Activated CD4-positive, alpha-beta memory T cell treated with anti-CD3 and anti-CD28 coated beads, Interleukin-2, amount 10 ng/mL, durations not matched to agents 7 days and 5 days (primary cell): ENCODE data around the gene PSMG2. TPM values are rescaled to one million over a fixed set of nuclear protein-coding genes. Genes with fewer than 3 reads are reported as not detected.
"Not testable (repeated sequence)": the region's sequence is repeated elsewhere in the genome, so short reads cannot be mapped to it uniquely, and the experiment has no call there.

ENCODE experiments used
- CTCF ChIA-PET: fragments of 350-600 bp; sonication (Branson Sonifier 250); formaldehyde crosslinking; loops from one replicate; lab custom pipeline; 2021; ENCODE audit warnings: antibody characterized with exemption, inconsistent platforms; lab: Charles Lee
- POLR2A ChIA-PET: fragments of 350-600 bp; sonication (Branson Sonifier 250); formaldehyde crosslinking; loops from one replicate; lab custom pipeline; 2021; ENCODE audit warnings: antibody characterized with exemption; lab: Charles Lee
- DNase-seq: peaks from one replicate; pipeline ENCODE4 v3.0.0-alpha.2; 2020
- H3K27ac Mint-ChIP-seq: one replicate; pipeline ENCODE4 v1.8.0; 2021; ENCODE audit warnings: mild to moderate bottlenecking, mixed read lengths
- H3K27me3 Mint-ChIP-seq: one replicate; pipeline ENCODE4 v1.8.0; 2021; ENCODE audit warnings: mixed read lengths
- H3K36me3 Mint-ChIP-seq: one replicate; pipeline ENCODE4 v1.8.0; 2021; ENCODE audit warnings: low read depth, mixed read lengths
- H3K4me1 Mint-ChIP-seq: one replicate; pipeline ENCODE4 v1.8.0; 2021; ENCODE audit warnings: mixed read lengths
- H3K4me3 Mint-ChIP-seq: one replicate; pipeline ENCODE4 v1.8.0; 2021; ENCODE audit warnings: mild to moderate bottlenecking, mixed read lengths
- H3K9me3 Mint-ChIP-seq: one replicate; pipeline ENCODE4 v1.8.0; 2021; ENCODE audit warnings: mixed read lengths
- total RNA-seq, 2 experiments: library from RNA; stranded (reverse); gene quantifications; one replicate each; pipeline ENCODE4 v1.2.3, GENCODE V29; 2021

PSMG2 gene
- total RNA-seq, 2 experiments from 2014 or later: 115 to 118 TPM

GRCh38 chr18:12751503-12751884 is 48.7 kb downstream of the PSMG2 start:
- no peaks in the 10 kb centered on the region for H3K36me3 Mint-ChIP-seq
- H3K9me3 Mint-ChIP-seq: no peaks in the 10 kb centered on the region
- H3K4me1 Mint-ChIP-seq: peaks cover 13% of the 10 kb centered on the region
- DNase-seq: no peak
- no peak overlapping the region for H3K4me3 Mint-ChIP-seq
- ChIA-PET CTCF (no interaction called here), POLR2A (no interaction called here)
- H3K27ac Mint-ChIP-seq: no peak overlapping the region
- H3K27me3 Mint-ChIP-seq: peaks cover 4% of the 10 kb centered on the region

- no peaks in the 10 kb centered on the region for H3K36me3 Mint-ChIP-seq
- H3K9me3 Mint-ChIP-seq: no peaks in the 10 kb centered on the region
- peaks cover 4% of the 10 kb centered on the region for H3K27me3 Mint-ChIP-seq
- ChIA-PET CTCF (interaction anchor here (1.2 kb wide), 1 partner anchor 142 kb away, joined by 3 read pairs; no protein-coding TSS in a partner anchor), POLR2A (no interaction called here)
- no peak overlapping the region for H3K4me3 Mint-ChIP-seq
- H3K27ac Mint-ChIP-seq: no peak overlapping the region
- H3K4me1 Mint-ChIP-seq: peaks cover 13% of the 10 kb centered on the region
- no peak for DNase-seq
Measured at GRCh38 chr18:12751891-12752290, 49.0 kb downstream of the PSMG2 start.

- Mint-ChIP-seq H3K9me3 (no peaks in the 10 kb centered on the region), H3K4me3 (no peak overlapping the region)
Measured at GRCh38 chr18:12754511-12754910, 51.7 kb downstream of the PSMG2 start.

GRCh38 chr18:12755606-12756005 is 52.8 kb downstream of the PSMG2 start:
- H3K27me3 Mint-ChIP-seq, H3K36me3 Mint-ChIP-seq, H3K27ac Mint-ChIP-seq, H3K4me1 Mint-ChIP-seq, H3K9me3 Mint-ChIP-seq, POLR2A ChIA-PET, DNase-seq, H3K4me3 Mint-ChIP-seq, CTCF ChIA-PET: not testable (repeated sequence)

More at GRCh38 chr18:12754511-12754910, 51.7 kb downstream of the PSMG2 start:
- no peak overlapping the region for H3K27ac Mint-ChIP-seq
- peaks cover 10% of the 10 kb centered on the region for H3K4me1 Mint-ChIP-seq
- DNase-seq: no peak
- POLR2A ChIA-PET: no interaction called here
- no peaks in the 10 kb centered on the region for H3K36me3 Mint-ChIP-seq
- CTCF ChIA-PET: no interaction called here
- H3K27me3 Mint-ChIP-seq: no peaks in the 10 kb centered on the region

- H3K9me3 Mint-ChIP-seq, H3K4me3 Mint-ChIP-seq, H3K27me3 Mint-ChIP-seq, POLR2A ChIA-PET, DNase-seq, CTCF ChIA-PET, H3K36me3 Mint-ChIP-seq, H3K27ac Mint-ChIP-seq, H3K4me1 Mint-ChIP-seq: not testable (repeated sequence)
Measured at GRCh38 chr18:12756619-12757239, 53.9 kb downstream of the PSMG2 start.

GRCh38 chr18:12758566-12758965 is 55.7 kb downstream of the PSMG2 start:
- DNase-seq, H3K4me1 Mint-ChIP-seq, H3K36me3 Mint-ChIP-seq, CTCF ChIA-PET, H3K4me3 Mint-ChIP-seq, H3K27me3 Mint-ChIP-seq, H3K9me3 Mint-ChIP-seq, POLR2A ChIA-PET, H3K27ac Mint-ChIP-seq: not testable (repeated sequence)

GRCh38 chr18:12765126-12765525 is 62.3 kb downstream of the PSMG2 start:
- Mint-ChIP-seq H3K36me3 (no peaks in the 10 kb centered on the region), H3K9me3 (no peaks in the 10 kb centered on the region), H3K4me1 (peaks cover 6% of the 10 kb centered on the region), H3K27me3 (peaks cover 3% of the 10 kb centered on the region), H3K4me3 (no peak overlapping the region), H3K27ac (no peak overlapping the region)
- DNase-seq: no peak
- CTCF ChIA-PET: no interaction called here
- POLR2A ChIA-PET: no interaction called here

- H3K27ac Mint-ChIP-seq: no peak overlapping the region
- peaks cover 3% of the 10 kb centered on the region for H3K27me3 Mint-ChIP-seq
- no peak overlapping the region for H3K4me3 Mint-ChIP-seq
- no peaks in the 10 kb centered on the region for H3K9me3 Mint-ChIP-seq
- CTCF ChIA-PET: no interaction called here
- no peak for DNase-seq
- H3K36me3 Mint-ChIP-seq: no peaks in the 10 kb centered on the region
- peaks cover 6% of the 10 kb centered on the region for H3K4me1 Mint-ChIP-seq
- POLR2A ChIA-PET: no interaction called here
Measured at GRCh38 chr18:12765586-12765985, 62.7 kb downstream of the PSMG2 start.

GRCh38 chr18:12766986-12767433 is 64.2 kb downstream of the PSMG2 start:
- H3K4me1 Mint-ChIP-seq: peaks cover 6% of the 10 kb centered on the region
- no peak overlapping the region for H3K27ac Mint-ChIP-seq
- CTCF ChIA-PET: no interaction called here
- no peak for DNase-seq
- POLR2A ChIA-PET: no interaction called here
- no peaks in the 10 kb centered on the region for H3K27me3 Mint-ChIP-seq
- no peak overlapping the region for H3K4me3 Mint-ChIP-seq
- no peaks in the 10 kb centered on the region for H3K9me3 Mint-ChIP-seq
- no peaks in the 10 kb centered on the region for H3K36me3 Mint-ChIP-seq

GRCh38 chr18:12767580-12768155 is 64.8 kb downstream of the PSMG2 start:
- Mint-ChIP-seq H3K4me1 (peaks cover 6% of the 10 kb centered on the region), H3K9me3 (no peaks in the 10 kb centered on the region), H3K27me3 (no peaks in the 10 kb centered on the region), H3K27ac (no peak overlapping the region), H3K4me3 (no peak overlapping the region), H3K36me3 (no peaks in the 10 kb centered on the region)
- POLR2A ChIA-PET: no interaction called here
- CTCF ChIA-PET: no interaction called here
- no peak for DNase-seq

- Mint-ChIP-seq H3K4me1 (peaks cover 6% of the 10 kb centered on the region), H3K27me3 (no peaks in the 10 kb centered on the region), H3K36me3 (no peaks in the 10 kb centered on the region), H3K27ac (no peak overlapping the region), H3K4me3 (no peak overlapping the region), H3K9me3 (no peaks in the 10 kb centered on the region)
- no peak for DNase-seq
- CTCF ChIA-PET: interaction anchor here (0.9 kb wide), 1 partner anchor 43 kb away, joined by 3 read pairs; no protein-coding TSS in a partner anchor
- POLR2A ChIA-PET: interaction anchor here (1.0 kb wide), 2 partner anchors 115 to 180 kb away, joined by 3 read pairs; no protein-coding TSS in a partner anchor
Measured at GRCh38 chr18:12768625-12769024, 65.8 kb downstream of the PSMG2 start.

GRCh38 chr18:12769136-12769535 is 66.3 kb downstream of the PSMG2 start:
- H3K9me3 Mint-ChIP-seq: no peaks in the 10 kb centered on the region
- no peaks in the 10 kb centered on the region for H3K27me3 Mint-ChIP-seq
- ChIA-PET POLR2A (interaction anchor here (1.0 kb wide), 2 partner anchors 114 to 179 kb away, joined by 3 read pairs; no protein-coding TSS in a partner anchor), CTCF (interaction anchor here (0.9 kb wide), 1 partner anchor 43 kb away, joined by 3 read pairs; no protein-coding TSS in a partner anchor)
- H3K36me3 Mint-ChIP-seq: no peaks in the 10 kb centered on the region
- peaks cover 10% of the 10 kb centered on the region for H3K4me1 Mint-ChIP-seq
- DNase-seq: no peak
- no peak overlapping the region for H3K4me3 Mint-ChIP-seq
- H3K27ac Mint-ChIP-seq: no peak overlapping the region

- DNase-seq: no peak
- ChIA-PET CTCF (no interaction called here), POLR2A (interaction anchor here (1.0 kb wide), 2 partner anchors 114 to 179 kb away, joined by 3 read pairs; no protein-coding TSS in a partner anchor)
- no peaks in the 10 kb centered on the region for H3K27me3 Mint-ChIP-seq
- H3K4me1 Mint-ChIP-seq: peaks cover 12% of the 10 kb centered on the region
- H3K9me3 Mint-ChIP-seq: no peaks in the 10 kb centered on the region
- H3K4me3 Mint-ChIP-seq: no peak overlapping the region
- no peak overlapping the region for H3K27ac Mint-ChIP-seq
- H3K36me3 Mint-ChIP-seq: peaks cover 2% of the 10 kb centered on the region
Measured at GRCh38 chr18:12769644-12770440, 67.0 kb downstream of the PSMG2 start.
